Esophagus squamous epithelium (tissue), 5 donors: ENCODE results near the gene GMDS. TPM values are rescaled to one million over a fixed set of nuclear protein-coding genes. Genes with fewer than 3 reads are reported as not detected.

Source experiments
- DNase-seq: peaks from one replicate; lab custom pipeline; 2025; lab: John Stamatoyannopoulos, UW
- H3K27ac ChIP-seq, 4 donors: fragments of 200-600 bp; sonication (generic); one replicate each; pipeline ENCODE4 v1.5.1; 2016 to 2019; ENCODE audit warnings: mild to moderate bottlenecking in 1 of 4
- H3K27me3 ChIP-seq, 4 donors: fragments of 200-600 bp; sonication (generic); 1 replicate in 3 of 4; 2 replicates in 1 of 4; pipeline versions ENCODE4 v1.5.1 to v1.6.0; 2017 to 2021; ENCODE audit warnings: antibody characterized with exemption in 1 of 4
- H3K36me3 ChIP-seq, 3 donors: fragments of 200-600 bp; sonication (generic); one replicate each; pipeline ENCODE4 v1.5.1; 2016 to 2019
- H3K4me1 ChIP-seq, 3 donors: fragments of 200-600 bp; sonication (generic); one replicate each; pipeline ENCODE4 v1.5.1; 2017 to 2019
- H3K4me3 ChIP-seq, 4 donors: fragments of 200-600 bp; sonication (generic); 1 replicate in 3 of 4; 2 replicates in 1 of 4; pipeline ENCODE4 v1.5.1; 2016 to 2019; ENCODE audit warnings: mild to moderate bottlenecking in 2 of 4, moderate library complexity in 1 of 4
- H3K9me3 ChIP-seq, 3 donors: fragments of 200-600 bp; sonication (generic); one replicate each; pipeline ENCODE4 v1.5.1; 2016 to 2019
- POLR2A ChIP-seq, 4 donors: fragments of 450-650 bp; IDR thresholded peaks; one replicate each; pipeline ENCODE4 v1.6.1; 2017; ENCODE audit warnings: antibody characterized with exemption in 4 of 4, mild to moderate bottlenecking in 4 of 4, moderate library complexity in 3 of 4
- WGBS, 2 donors: methylation state at CpG; one replicate each; pipeline ENCODE4 v1.1.5; 2018; 5-methylcytosine and 5-hydroxymethylcytosine counted together
- intact Hi-C: fragments of 100-400 bp; cut with DNase I; formaldehyde crosslinking; loops from one replicate; pipeline ENCODE4 v1.15.0; 2022
- total RNA-seq, 4 donors: library from RNA; depleted of rRNA; stranded (reverse); fragments of >200 nt; gene quantifications; one replicate each; pipeline ENCODE4 v1.1.0, GENCODE V29; 2016
- TF ChIP-seq, protein P1 (sequence below), 6 experiments: fragments of 450-650 bp in 4 of 6; fragments of 200-600 bp in 2 of 6; sonication (generic) in 2 of 6; IDR thresholded peaks; one replicate each; pipeline ENCODE4 v1.5.1; 2016 to 2019; ENCODE audit warnings: antibody characterized with exemption in 6 of 6, mild to moderate bottlenecking in 4 of 6, moderate library complexity in 4 of 6
- donor health status: DM: yes; HTN: yes; CAD: no.

The GMDS gene
- total RNA-seq, 4 donors from 2014 or later, result 17.9 to 58.7 (median 36.7) TPM

DNA sequence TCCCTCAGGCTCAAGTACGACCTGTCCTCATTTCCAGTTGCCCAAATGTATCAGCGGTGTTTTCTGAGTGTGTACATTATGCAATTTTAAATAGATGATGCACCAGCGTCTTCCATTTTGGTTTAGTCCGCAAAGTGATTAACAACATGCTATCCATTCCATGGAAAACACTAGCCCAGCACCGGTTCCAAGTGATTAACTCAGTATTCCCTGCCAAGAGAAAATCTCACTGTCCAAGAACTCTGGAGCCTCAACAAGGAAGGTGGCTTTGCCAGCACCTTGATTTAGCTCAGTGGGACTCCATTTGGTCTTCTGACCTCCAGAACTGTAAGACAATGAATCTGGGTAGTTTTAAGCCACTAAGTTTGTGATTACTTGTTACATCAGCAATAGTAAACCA lies 528.5 kb downstream of the GMDS start:
- H3K27me3 ChIP-seq, result no peaks in the 10 kb centered on the region
- intact Hi-C loops, result no loop called here
- no peak overlapping the region for H3K4me3 ChIP-seq
- no peak for DNase-seq
- H3K27ac ChIP-seq, result no peak overlapping the region
- TF ChIP-seq, protein P1, sequence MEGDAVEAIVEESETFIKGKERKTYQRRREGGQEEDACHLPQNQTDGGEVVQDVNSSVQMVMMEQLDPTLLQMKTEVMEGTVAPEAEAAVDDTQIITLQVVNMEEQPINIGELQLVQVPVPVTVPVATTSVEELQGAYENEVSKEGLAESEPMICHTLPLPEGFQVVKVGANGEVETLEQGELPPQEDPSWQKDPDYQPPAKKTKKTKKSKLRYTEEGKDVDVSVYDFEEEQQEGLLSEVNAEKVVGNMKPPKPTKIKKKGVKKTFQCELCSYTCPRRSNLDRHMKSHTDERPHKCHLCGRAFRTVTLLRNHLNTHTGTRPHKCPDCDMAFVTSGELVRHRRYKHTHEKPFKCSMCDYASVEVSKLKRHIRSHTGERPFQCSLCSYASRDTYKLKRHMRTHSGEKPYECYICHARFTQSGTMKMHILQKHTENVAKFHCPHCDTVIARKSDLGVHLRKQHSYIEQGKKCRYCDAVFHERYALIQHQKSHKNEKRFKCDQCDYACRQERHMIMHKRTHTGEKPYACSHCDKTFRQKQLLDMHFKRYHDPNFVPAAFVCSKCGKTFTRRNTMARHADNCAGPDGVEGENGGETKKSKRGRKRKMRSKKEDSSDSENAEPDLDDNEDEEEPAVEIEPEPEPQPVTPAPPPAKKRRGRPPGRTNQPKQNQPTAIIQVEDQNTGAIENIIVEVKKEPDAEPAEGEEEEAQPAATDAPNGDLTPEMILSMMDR (IDR thresholded peaks at IDR 0.05), result no peak
- TF ChIP-seq POLR2A (IDR thresholded peaks at IDR 0.05), result no peak
- H3K36me3 ChIP-seq, result no peaks in the 10 kb centered on the region
- H3K9me3 ChIP-seq, result no peaks in the 10 kb centered on the region
- H3K4me1 ChIP-seq, result peaks cover 0 to 5% (median 0%) of the 10 kb centered on the region in 3 donors
- 87 to 89% methylated on average over 5 of the region's 5 CpGs for WGBS, 2 donors

DNA sequence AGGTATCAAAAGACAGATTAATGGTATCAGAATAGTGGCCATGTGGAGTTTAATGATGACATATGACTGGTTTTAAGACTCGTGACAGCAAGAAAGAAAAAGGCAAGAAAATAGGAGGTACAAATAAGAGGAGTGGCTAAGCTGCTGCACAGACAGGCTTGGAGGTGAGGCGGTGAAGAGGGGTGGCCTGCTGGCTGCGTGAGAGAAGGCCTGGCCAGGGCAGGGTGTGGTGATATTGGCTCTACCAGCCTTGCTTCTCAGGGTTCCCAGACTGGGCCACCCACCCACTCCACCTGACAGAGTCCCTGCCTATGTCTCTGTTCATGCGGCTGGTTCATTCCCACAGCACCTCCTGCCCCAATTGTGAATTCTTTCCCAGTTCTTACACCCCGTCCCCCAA lies 529.0 kb downstream of the GMDS start:
- DNase-seq, result no peak
- no peaks in the 10 kb centered on the region for H3K36me3 ChIP-seq
- H3K27me3 ChIP-seq, result no peaks in the 10 kb centered on the region
- no peaks in the 10 kb centered on the region for H3K9me3 ChIP-seq
- 70 to 83% methylated on average over 5 of the region's 5 CpGs for WGBS, 2 donors
- H3K4me1 ChIP-seq, result peaks cover 0 to 5% (median 0%) of the 10 kb centered on the region in 3 donors
- intact Hi-C loops, result no loop called here
- H3K4me3 ChIP-seq, result no peak overlapping the region
- no peak overlapping the region for H3K27ac ChIP-seq
- TF ChIP-seq, protein P1 (IDR thresholded peaks at IDR 0.05), result no peak
- TF ChIP-seq POLR2A (IDR thresholded peaks at IDR 0.05), result no peak

DNA sequence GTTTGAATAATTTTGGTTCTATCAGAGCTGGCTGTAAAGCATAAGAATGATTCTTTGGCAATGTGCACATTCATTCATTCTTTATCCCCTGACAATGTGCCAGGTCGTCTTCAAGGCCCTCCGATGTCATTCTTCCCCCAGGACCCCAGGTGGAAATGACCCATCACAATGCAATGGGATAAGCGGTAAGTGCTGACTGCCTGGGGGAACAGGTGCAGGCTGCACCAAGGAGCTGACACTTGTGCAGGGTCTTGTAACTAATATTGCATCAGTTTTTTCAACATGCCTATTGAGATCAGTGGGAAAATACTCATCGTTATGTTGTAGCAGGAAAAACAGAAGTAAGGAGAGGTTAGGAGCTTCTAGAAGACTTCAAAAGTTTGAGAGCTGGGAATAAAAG lies 530.1 kb downstream of the GMDS start:
- Histone ChIP-seq H3K4me3 (no peak overlapping the region), H3K27ac (no peak overlapping the region), H3K9me3 (no peaks in the 10 kb centered on the region), H3K27me3 (no peaks in the 10 kb centered on the region), H3K4me1 (no peaks in the 10 kb centered on the region), H3K36me3 (no peaks in the 10 kb centered on the region)
- DNase-seq, result no peak
- TF ChIP-seq POLR2A (IDR thresholded peaks at IDR 0.05), result no peak
- TF ChIP-seq, protein P1 (IDR thresholded peaks at IDR 0.05), result no peak
- 76 to 86% methylated on average over 1 to 3 of the region's 4 CpGs for WGBS, 2 donors
- intact Hi-C loops, result no loop called here

DNA sequence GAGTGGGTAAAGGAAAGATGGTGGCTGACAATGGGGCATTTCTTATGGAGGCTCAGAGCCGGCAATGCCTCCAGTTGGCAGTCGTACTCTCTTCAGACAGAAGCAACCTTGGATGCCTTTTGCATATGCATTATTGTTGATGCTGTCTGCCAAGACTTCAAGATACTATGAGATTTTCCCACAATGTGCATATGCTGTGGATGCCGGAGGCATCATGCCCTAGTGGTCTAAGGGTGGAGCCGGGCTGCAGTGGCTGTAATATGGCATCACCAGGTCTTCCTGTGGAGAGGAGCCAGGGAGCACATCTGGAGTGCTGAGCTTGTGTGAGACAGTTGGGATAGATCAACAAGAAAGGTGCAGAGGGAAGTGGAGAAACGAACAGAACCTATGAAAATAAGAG lies 530.8 kb downstream of the GMDS start:
- 93 to 94% methylated on average over 4 to 5 of the region's 5 CpGs for WGBS, 2 donors
- H3K27me3 ChIP-seq, result no peaks in the 10 kb centered on the region
- H3K9me3 ChIP-seq, result no peaks in the 10 kb centered on the region
- no peak overlapping the region for H3K27ac ChIP-seq
- H3K36me3 ChIP-seq, result no peaks in the 10 kb centered on the region
- no peak overlapping the region for H3K4me3 ChIP-seq
- no peaks in the 10 kb centered on the region for H3K4me1 ChIP-seq
- intact Hi-C loops, result no loop called here
- DNase-seq, result no peak
- no peak for TF ChIP-seq POLR2A (IDR thresholded peaks at IDR 0.05)
- TF ChIP-seq, protein P1 (IDR thresholded peaks at IDR 0.05), result no peak

DNA sequence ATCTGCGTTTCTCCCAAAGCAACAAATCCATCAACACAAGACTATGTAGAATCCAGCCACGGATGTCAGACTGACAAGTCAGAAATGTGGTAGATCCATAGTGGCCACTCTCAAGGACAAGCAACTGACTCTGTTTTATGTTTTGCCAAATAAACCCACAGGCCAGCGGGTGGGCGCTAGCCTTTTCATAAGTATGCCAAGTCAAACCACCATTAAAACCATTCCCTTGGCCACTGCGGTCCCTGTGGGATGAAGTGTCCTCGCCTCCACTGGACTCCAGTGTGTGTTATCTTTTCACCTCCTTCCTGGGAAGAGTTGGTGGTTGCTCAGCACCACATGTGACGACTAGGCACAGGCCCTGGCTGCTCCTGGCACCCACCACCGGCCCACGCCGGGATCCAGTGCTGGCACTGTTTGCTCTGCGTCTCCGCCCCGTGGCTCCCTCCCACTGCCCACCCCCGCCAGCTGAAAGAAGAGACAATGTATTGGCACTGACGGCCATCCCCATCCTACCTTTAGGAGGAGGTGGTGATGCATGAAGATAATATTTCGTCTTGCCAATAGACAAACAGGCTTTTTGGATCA lies 532.3 kb downstream of the GMDS start:
- TF ChIP-seq POLR2A (IDR thresholded peaks at IDR 0.05), result no peak
- TF ChIP-seq, protein P1 (IDR thresholded peaks at IDR 0.05), result no peak
- H3K4me3 ChIP-seq, result no peak overlapping the region
- H3K4me1 ChIP-seq, result no peaks in the 10 kb centered on the region
- no peaks in the 10 kb centered on the region for H3K27me3 ChIP-seq
- no peak for DNase-seq
- H3K9me3 ChIP-seq, result no peaks in the 10 kb centered on the region
- no peak overlapping the region for H3K27ac ChIP-seq
- WGBS, 2 donors, result 85 to 94% methylated on average over 11 to 12 of the region's 16 CpGs
- intact Hi-C loops, result no loop called here
- H3K36me3 ChIP-seq, result no peaks in the 10 kb centered on the region
